GM11168 (cell line): ENCODE measurements around the gene FAT4.

Experiments used
- in situ Hi-C: fragments of 300-500 bp; cut with MboI; formaldehyde crosslinking; loops from one replicate; pipeline ENCODE4 v1.12.0; 2022; ENCODE audit warnings: low sequenced_read_pairs; ENCODE audit not compliant: unreplicated experiment

FAT4 gene

GRCh38 chr4:125314676-125315575 lies at the start of gene FAT4:
TSS of gene FAT4 (plus strand) at chr4:125314955. CDS start at chr4:125316412, 1,457 bp downstream.
- in situ Hi-C loops: no loop called here

DNA sequence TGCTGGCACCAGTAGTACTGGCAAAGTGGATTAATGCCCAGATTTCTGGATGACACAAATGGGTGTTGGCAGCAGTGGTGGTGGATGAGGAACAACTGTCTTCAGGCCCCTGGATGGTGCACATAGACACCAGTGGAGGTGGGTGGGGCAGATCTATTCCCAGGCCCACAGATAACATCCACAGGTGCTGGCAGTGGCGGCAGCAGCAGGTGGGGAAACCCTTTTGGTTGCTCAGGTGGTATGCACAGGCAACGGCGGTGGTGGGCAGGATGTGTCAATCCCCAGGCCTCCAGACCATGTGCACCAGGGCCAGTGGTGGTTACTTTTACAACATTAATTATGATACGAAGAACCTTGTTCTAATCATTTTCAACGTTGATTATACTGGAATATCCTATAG lies 48.9 kb upstream of the FAT4 start:
- in situ Hi-C loops: no loop called here

DNA sequence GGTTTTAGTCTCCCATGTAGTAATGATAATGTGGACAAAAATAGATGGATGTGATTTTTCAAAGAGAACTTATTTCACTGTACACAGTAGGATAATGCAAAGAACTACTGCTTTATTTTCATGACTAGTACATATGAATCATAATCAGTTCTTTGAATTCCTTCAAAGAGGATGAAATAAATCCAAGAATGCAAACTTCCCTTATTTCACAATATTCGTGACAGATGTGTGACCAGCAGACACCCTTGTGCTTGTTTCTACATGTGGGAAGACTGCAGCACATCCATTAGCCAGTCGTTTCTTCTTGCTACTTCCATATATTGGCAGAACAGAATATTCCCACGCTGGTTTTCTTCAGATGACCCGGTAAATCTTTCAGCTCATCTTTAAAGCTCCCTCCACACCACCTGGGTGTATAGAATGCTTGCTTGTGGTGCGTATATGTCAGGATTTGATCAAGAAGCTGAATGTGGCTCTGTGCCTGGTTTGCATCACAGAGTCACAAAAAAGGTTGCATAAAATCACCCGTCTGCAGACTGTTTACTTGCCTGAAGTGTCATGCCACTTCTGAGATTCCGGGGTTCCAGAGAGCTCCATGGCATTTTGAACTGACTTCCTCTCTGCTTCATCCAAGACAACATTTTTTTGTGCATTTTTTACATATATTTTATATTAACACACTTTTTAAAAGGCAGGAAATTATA lies 47.7 kb upstream of the FAT4 start:
- in situ Hi-C loops: no loop called here

- in situ Hi-C loops: no loop called here
Measured at GRCh38 chr4:125267630-125268029, 47.1 kb upstream of the FAT4 start.

- in situ Hi-C loops: no loop called here
Measured at GRCh38 chr4:125268068-125268755, 46.5 kb upstream of the FAT4 start.

GRCh38 chr4:125276811-125277210 lies 37.9 kb upstream of the FAT4 start:
- in situ Hi-C loops: no loop called here

DNA sequence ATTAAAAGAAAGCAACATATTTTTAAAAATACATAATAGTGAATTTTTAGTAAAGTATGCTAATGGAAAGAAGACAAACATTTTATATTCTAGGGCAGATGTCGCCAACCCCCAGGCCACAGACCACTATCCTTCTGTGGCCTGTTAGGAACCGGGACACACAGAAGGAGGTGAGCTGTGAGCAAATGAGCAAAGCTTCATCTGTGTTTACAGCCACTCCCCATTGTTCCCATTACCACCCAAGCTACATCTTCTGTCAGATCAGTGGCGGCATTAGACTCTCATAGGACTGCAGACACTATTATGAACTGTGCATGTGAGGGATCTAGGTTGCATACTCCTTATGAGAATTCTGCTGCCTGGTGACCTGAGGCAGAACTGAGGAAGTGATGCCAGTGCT lies 37.0 kb upstream of the FAT4 start:
- in situ Hi-C loops: no loop called here

GRCh38 chr4:125280892-125281403 lies 33.8 kb upstream of the FAT4 start:
- in situ Hi-C loops: no loop called here

GRCh38 chr4:125283707-125284279 lies 31.0 kb upstream of the FAT4 start:
- in situ Hi-C loops: no loop called here

DNA sequence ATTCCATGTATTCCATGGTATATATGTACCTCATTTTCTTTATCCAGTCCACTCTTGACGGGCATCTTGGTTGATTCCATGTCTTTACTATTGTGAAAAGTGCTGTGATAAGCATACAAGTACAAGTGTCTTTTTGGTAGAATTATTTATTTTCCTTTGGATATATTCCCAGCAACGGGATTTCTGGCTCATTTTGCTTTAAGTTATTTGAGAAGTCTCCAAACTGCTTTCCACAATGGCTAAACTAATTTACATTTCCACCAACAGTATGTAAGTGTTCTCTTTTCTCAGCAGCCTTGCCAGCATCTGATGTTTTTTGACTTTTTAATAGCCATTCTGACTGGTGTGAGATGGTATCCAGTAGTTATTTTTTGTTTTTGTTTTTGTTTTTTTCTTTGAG lies 17.6 kb upstream of the FAT4 start:
- in situ Hi-C loops: no loop called here

DNA sequence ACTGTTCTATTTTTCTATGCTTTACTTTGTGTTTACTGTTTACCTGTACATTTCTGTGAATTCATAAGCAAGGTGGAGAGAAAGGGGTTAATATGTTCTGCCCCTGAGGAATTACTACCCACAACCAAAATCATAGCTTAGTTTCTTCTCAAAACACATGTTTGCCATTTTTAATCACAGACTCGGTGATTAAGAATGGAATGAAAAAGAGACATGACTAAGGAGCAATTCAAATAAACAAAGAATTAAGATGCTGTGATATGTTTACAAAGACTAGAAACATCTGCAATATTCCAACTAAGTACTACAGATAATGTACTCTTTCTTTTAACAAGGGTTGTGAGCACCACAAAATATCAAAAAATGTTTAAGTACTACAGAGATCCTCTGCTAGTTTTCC lies 11.7 kb upstream of the FAT4 start:
- in situ Hi-C loops: no loop called here

DNA sequence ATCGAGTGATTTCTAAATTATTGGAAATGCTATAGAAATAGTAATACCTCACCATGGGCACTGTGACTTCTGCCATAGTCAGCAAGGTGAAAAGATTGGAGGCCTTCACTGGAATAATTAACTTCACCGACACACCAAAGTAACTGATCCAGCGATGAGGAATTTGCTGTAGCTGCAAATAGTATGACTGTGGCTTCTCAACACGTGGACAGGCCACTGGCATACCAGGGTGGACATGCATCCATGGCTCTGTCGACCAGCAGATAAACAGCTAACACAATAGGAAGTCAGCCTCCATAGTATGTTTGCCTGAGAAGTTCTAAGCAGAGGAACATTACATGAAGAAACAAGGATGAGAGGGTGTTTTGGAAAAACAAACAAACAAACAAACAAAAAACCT lies 10.9 kb upstream of the FAT4 start:
- in situ Hi-C loops: no loop called here

DNA sequence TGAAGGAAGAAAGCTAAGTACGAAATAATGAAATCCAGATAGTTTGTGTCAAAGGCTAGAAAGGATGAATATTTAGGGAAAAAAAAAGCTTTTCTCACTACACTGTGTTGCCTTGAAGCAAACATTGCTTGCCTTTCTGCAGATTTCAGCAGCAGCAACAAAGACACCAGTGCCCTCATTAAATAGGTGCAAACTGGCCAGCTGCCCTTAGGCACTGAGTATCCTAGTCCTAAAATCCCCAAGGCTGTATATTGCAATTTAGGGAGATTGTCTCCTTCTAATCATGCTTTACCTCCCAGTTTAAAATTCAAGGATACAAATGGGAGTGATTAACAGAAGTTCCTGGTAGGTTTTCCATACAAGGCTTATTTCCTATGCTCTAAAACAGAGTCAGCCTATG lies 8.6 kb upstream of the FAT4 start:
- in situ Hi-C loops: no loop called here

- in situ Hi-C loops: no loop called here
Measured at GRCh38 chr4:125306533-125306932, 8.2 kb upstream of the FAT4 start.

DNA sequence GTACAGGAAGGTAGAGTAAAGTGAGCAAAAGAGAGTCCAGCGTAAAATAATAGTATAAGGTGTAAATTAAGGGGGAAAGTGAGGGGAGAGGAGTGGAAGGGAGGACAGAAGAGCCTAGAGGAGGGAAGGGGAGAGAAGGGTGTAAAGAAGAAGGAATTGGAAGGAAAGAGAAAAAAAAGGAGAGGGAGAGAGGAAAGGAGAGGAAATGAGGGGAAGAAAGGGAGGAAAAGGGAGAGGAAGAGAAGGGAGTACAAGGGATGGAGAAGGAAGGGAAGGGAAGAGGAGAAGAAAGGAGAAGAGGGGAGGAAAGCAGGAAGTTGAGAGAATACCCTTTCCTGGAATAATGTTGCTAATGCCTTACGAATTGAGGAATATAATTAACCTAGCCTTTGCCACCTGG lies 3.3 kb upstream of the FAT4 start:
- in situ Hi-C loops: no loop called here

DNA sequence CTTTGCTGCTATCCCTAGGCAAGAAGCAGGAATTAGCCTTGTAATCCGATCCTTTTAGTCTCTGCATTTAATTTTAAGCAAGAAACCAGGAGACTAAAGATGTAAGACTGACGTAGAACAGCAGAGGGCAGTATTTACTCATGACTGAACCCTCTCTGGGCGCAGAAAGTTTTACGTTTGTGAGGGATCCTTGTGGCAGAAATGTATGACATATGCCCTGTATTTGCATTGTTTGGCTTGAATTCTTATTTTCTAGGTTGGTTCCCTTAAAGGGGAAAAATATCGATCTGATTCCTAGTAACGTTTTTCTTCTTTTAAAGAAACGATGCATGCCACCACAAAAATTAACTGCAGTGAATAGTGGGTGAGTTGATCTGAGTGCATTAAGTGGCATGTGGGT lies 1.3 kb upstream of the FAT4 start:
- in situ Hi-C loops: no loop called here

DNA sequence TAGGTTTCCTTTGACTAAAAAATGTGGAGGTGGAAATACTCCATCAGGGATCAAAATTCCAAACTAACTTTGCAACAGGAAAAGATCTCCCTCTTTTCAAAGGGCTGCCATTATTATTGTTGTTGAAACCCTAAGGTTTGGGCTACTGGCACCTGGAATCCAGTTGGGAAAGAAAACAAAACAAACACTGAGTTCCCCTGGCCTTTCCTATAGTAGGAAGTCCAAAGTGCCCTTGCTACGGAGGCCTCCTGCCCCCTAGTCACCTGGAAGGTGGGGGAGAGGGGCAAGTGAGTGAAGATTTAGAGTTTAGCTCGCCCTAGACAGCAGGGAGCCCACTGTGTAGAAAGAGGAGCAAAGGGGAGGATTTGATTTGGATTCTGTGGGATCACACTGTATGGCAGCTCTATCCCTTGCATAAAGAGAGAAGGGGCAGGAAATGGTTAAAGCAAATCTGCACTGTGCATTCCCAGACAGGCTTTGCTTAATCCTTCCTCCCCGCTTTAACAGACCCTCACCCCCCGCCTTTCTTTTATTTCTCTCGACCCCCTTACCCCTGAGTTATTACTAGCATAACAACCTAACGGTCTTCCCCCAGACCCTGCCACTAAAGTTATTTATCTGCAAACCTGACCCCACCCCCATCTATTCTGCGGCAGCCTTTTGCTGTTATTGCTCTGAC lies 627 bp upstream of the FAT4 start:
- in situ Hi-C loops: no loop called here

DNA sequence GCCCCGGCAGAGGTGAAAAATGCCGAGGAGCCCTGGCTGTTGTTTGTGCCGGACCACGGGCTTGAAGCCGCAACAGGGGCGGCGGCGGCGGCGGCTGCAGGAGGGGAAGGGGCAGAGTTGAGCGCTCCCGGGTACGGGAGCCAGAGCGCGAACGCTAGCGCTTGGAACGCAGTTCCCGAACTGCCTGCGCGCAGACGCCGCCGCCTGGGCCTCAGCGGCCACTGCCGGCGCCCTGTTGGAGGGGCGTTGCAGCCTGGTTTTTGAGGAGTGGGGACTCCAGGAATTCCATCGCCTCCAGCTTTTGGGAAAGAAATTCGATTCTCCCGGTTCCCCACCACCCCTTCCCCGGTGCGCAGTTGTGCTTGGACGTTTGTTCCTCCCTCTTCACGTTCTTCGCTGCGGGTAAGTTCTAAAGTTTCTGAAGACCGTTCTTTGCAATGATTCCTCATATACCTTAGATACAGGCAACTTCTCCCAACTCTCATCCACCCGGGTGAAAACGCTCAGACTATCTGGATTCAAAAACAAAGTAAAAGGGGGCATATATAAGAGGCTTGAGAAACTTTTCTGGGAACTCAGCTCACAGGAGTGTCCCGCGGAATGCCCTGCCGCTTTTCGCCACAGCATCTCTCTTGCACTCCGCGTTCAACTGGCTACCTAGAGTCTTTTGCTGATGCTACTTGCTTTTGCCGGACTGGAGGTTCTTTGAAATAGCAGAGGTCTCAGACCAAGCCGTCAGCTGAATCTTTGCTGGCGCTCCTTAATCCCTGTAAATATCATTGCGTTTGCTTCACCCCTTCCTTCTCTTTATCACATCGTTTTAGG lies 1.0 kb downstream of the FAT4 start:
- in situ Hi-C loops: no loop called here

- in situ Hi-C loops: no loop called here
Measured at GRCh38 chr4:125316401-125316790, 1.6 kb downstream of the FAT4 start.
